Naive thymus-derived CD4-positive, alpha-beta T cell (primary cell): ENCODE results near the gene NEK11. TPM values are rescaled to one million over a fixed set of nuclear protein-coding genes. Genes with fewer than 3 reads are reported as not detected.

Experiments
- ATAC-seq: fragments of 150-1000 bp; cut with Tn5 transposase; 2 replicates; pipeline ENCODE4 v1.10.0; 2021; ENCODE audit warnings: mild to moderate bottlenecking, moderate library complexity
- CTCF ChIA-PET: fragments of 350-600 bp; sonication (Branson Sonifier 250); formaldehyde crosslinking; loops from one replicate; lab custom pipeline; 2021; ENCODE audit warnings: antibody characterized with exemption; lab: Charles Lee
- POLR2A ChIA-PET: fragments of 350-600 bp; sonication (Branson Sonifier 250); formaldehyde crosslinking; loops from one replicate; lab custom pipeline; 2021; ENCODE audit warnings: antibody characterized with exemption, inconsistent platforms; lab: Charles Lee
- DNase-seq, 9 donors: peaks; one replicate each; pipeline versions ENCODE4 v3.0.0 to v3.0.0-alpha.2; 2020 to 2022; ENCODE audit warnings: mixed read lengths in 1 of 9
- H3K27ac ChIP-seq: one replicate; pipeline ENCODE4 v1.7.0; 2013; ENCODE audit warnings: mild to moderate bottlenecking, low read depth, low read length, moderate library complexity
- H3K27me3 ChIP-seq, 2 donors: one replicate each; pipeline ENCODE4 v1.7.0; 2013; ENCODE audit warnings: low read length in 2 of 2, mild to moderate bottlenecking in 2 of 2, moderate library complexity in 2 of 2; ENCODE audit not compliant: control insufficient read depth in 2 of 2, insufficient read depth in 2 of 2
- H3K36me3 ChIP-seq, 3 experiments: 1 replicate in 2 of 3; 2 replicates in 1 of 3; pipeline ENCODE4 v1.7.0; 2013; ENCODE audit warnings: low read length in 3 of 3, mild to moderate bottlenecking in 3 of 3, moderate library complexity in 1 of 3; ENCODE audit not compliant: insufficient read depth in 3 of 3, control insufficient read depth in 2 of 3
- H3K4me1 ChIP-seq, 2 donors: one replicate each; pipeline ENCODE4 v1.7.0; 2013; ENCODE audit warnings: low read length in 2 of 2, mild to moderate bottlenecking in 2 of 2, moderate library complexity in 1 of 2; ENCODE audit not compliant: control insufficient read depth in 2 of 2, insufficient read depth in 2 of 2
- H3K4me3 ChIP-seq: 2 replicates; pipeline ENCODE4 v1.7.0; 2013; ENCODE audit warnings: mild to moderate bottlenecking, low read length
- H3K9me3 ChIP-seq, 3 experiments: 1 replicate in 2 of 3; 2 replicates in 1 of 3; pipeline ENCODE4 v1.7.0; 2013; ENCODE audit warnings: low read length in 3 of 3; ENCODE audit not compliant: control insufficient read depth in 2 of 3
- H3K27ac Mint-ChIP-seq, 9 donors: one replicate each; pipeline ENCODE4 v1.8.0; 2020 to 2022; ENCODE audit warnings: mixed read lengths in 9 of 9, mild to moderate bottlenecking in 8 of 9, moderate library complexity in 5 of 9, inconsistent platforms in 2 of 9
- H3K27me3 Mint-ChIP-seq, 5 donors: one replicate each; pipeline ENCODE4 v1.8.0; 2021 to 2022; ENCODE audit warnings: mixed read lengths in 5 of 5, mild to moderate bottlenecking in 1 of 5
- H3K36me3 Mint-ChIP-seq, 5 donors: one replicate each; pipeline ENCODE4 v1.8.0; 2020 to 2022; ENCODE audit warnings: mixed read lengths in 5 of 5, mild to moderate bottlenecking in 3 of 5, inconsistent platforms in 1 of 5
- H3K4me1 Mint-ChIP-seq, 7 donors: one replicate each; pipeline ENCODE4 v1.8.0; 2020 to 2022; ENCODE audit warnings: mixed read lengths in 7 of 7, mild to moderate bottlenecking in 3 of 7, inconsistent platforms in 1 of 7
- H3K4me3 Mint-ChIP-seq, 10 donors: one replicate each; pipeline ENCODE4 v1.8.0; 2020 to 2022; ENCODE audit warnings: mild to moderate bottlenecking in 10 of 10, mixed read lengths in 10 of 10, moderate library complexity in 6 of 10, inconsistent platforms in 2 of 10
- H3K9me3 Mint-ChIP-seq, 11 donors: one replicate each; pipeline ENCODE4 v1.8.0; 2020 to 2022; ENCODE audit warnings: mixed read lengths in 11 of 11, mild to moderate bottlenecking in 4 of 11, inconsistent platforms in 1 of 11, moderate library complexity in 1 of 11
- intact Hi-C, 2 donors: fragments of 100-400 bp; cut with micrococcal nuclease; formaldehyde crosslinking; loops; one replicate each; pipeline ENCODE4 v1.15.1; 2023
- polyA plus RNA-seq, 2 donors: library from polyadenylated mRNA; unstranded; fragments of 300-500 nt; fragmentation: Illumina TruSeq; gene quantifications; one replicate each; pipeline ENCODE4 v1.2.3, GENCODE V29; 2021
- total RNA-seq, 6 experiments: library from RNA in 5 of 6; stranded (reverse) in 5 of 6; gene quantifications; 1 replicate in 5 of 6; 2 replicates in 1 of 6; pipeline ENCODE4 v1.2.3 and lab custom pipeline; 2021 to 2026

NEK11 gene
- total and polyA plus RNA-seq, 7 experiments from 2014 or later, result 1.5 to 9.0 (median 4.4) TPM

DNA sequence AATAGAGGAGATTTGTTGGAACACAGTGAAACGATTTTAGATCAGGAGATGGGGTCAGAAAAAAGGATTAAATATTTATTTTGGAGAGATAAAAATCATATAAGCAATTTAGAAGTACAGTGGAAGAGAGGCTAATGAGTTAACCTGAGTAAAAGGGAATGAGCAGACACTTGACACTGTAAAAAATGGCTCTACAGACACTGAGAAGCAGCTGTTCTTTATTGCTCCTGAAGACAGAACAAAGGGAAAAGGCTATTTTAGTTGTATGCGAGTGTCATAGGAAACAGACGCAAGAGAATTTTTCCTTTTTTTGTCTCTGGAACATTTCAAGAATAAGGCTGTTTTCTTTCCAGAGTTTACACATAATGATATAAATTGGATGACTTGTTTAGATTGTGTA lies 34.3 kb upstream of the NEK11 start:
- Mint-ChIP-seq H3K36me3 (peaks cover 15 to 36% (median 21%) of the 10 kb centered on the region in 5 donors), H3K4me1 (peaks cover 0 to 8% (median 0%) of the 10 kb centered on the region in 7 donors), H3K27ac (peak overlapping the region in 1 of 9 donors; percentile 60), H3K9me3 (peaks cover 0 to 1% (median 0%) of the 10 kb centered on the region in 11 donors), H3K27me3 (no peaks in the 10 kb centered on the region), H3K4me3 (no peak overlapping the region)
- Histone ChIP-seq H3K36me3 (peaks cover 0 to 16% (median 0%) of the 10 kb centered on the region in 3 experiments), H3K9me3 (no peaks in the 10 kb centered on the region), H3K4me3 (no peak overlapping the region), H3K27ac (no peak overlapping the region), H3K4me1 (no peaks in the 10 kb centered on the region), H3K27me3 (no peaks in the 10 kb centered on the region)
- CTCF ChIA-PET, result no interaction called here
- POLR2A ChIA-PET, result no interaction called here
- intact Hi-C loops, result no loop called here
- no peak for ATAC-seq
- DNase-seq, result no peak

DNA sequence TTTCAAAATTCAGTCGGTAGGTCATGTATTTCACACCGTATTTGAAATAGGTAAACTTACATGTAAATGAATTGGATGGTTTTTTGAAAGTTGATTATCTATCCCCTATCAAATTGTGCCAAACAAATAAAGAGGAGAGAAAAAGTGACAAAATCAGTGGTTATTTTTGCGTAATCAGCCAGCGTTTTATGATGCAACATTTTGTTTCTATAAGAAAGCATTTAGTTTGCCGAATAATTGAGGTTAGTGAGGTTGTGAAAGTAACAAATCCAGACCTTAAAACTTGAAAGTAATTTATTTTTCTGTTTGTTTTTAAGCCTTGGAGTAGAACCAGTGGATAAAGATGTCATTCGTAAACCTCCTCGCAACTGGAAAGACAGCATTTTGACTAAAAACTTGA lies 29.4 kb upstream of the NEK11 start:
- H3K9me3 Mint-ChIP-seq, result peaks cover 0 to 1% (median 0%) of the 10 kb centered on the region in 11 donors
- intact Hi-C loops, result no loop called here
- DNase-seq (no peak), ATAC-seq (no peak)
- H3K36me3 Mint-ChIP-seq, result peaks cover 1 to 30% (median 13%) of the 10 kb centered on the region in 5 donors
- Histone ChIP-seq H3K4me3 (no peak overlapping the region), H3K4me1 (no peaks in the 10 kb centered on the region), H3K9me3 (no peaks in the 10 kb centered on the region), H3K36me3 (peaks cover 0 to 15% (median 0%) of the 10 kb centered on the region in 3 experiments), H3K27me3 (no peaks in the 10 kb centered on the region), H3K27ac (no peak overlapping the region)
- POLR2A ChIA-PET, result no interaction called here
- H3K27me3 Mint-ChIP-seq, result no peaks in the 10 kb centered on the region
- CTCF ChIA-PET, result interaction anchor here (0.7 kb wide), 1 partner anchor 566 kb away, joined by 5 read pairs; no protein-coding TSS in a partner anchor
- no peak overlapping the region for H3K4me3 Mint-ChIP-seq
- peaks cover 0 to 6% (median 0%) of the 10 kb centered on the region in 7 donors for H3K4me1 Mint-ChIP-seq
- no peak overlapping the region for H3K27ac Mint-ChIP-seq

DNA sequence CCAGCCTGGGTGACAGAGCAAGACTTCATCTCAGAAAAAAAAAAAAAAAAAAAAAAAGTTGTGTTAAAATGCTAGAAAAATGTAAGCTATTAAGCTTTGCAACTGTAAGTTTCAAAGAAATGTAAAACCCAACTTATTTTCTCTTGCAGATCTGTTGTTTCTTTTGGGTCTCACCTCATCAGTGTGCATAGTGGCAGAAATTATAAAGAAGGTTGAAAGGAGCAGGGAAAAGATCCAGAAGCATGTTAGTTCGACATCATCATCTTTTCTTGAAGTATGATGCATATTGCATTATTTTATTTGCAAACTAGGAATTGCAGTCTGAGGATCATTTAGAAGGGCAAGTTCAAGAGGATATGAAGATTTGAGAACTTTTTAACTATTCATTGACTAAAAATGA lies 25.6 kb upstream of the NEK11 start:
- Histone ChIP-seq H3K4me1 (no peaks in the 10 kb centered on the region), H3K36me3 (peaks cover 0 to 24% (median 0%) of the 10 kb centered on the region in 3 experiments), H3K4me3 (no peak overlapping the region), H3K27ac (no peak overlapping the region), H3K9me3 (no peaks in the 10 kb centered on the region), H3K27me3 (no peaks in the 10 kb centered on the region)
- intact Hi-C loops, result no loop called here
- H3K27me3 Mint-ChIP-seq, result no peaks in the 10 kb centered on the region
- H3K4me3 Mint-ChIP-seq, result no peak overlapping the region
- peaks cover 5 to 40% (median 22%) of the 10 kb centered on the region in 5 donors for H3K36me3 Mint-ChIP-seq
- peaks cover 0 to 15% (median 4%) of the 10 kb centered on the region in 7 donors for H3K4me1 Mint-ChIP-seq
- ChIA-PET POLR2A (no interaction called here), CTCF (no interaction called here)
- peaks cover 0 to 1% (median 0%) of the 10 kb centered on the region in 11 donors for H3K9me3 Mint-ChIP-seq
- H3K27ac Mint-ChIP-seq, result peak overlapping the region in 1 of 9 donors; percentile 43
- no peak for DNase-seq
- ATAC-seq, result no peak

DNA sequence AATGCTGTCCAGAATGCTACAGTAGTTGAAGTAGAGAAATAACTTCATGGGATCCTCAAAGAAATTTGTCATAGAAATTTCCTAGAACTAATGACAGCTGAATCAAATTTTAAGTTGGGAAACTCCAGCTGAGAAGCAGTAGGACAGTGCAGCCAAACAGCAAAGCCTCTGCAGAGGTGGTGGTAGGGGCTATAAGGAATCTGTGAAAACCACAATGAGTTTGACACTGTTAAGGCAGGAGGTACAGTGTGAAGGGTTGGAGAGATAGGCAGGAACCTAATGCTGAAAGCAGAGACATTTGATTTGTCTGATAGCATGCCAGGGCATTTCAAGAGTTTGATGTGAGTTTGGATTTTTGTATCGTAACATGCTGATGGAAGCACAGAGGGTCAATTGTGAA lies 22.1 kb upstream of the NEK11 start:
- ATAC-seq (peak; percentile 52), DNase-seq (no peak)
- Histone ChIP-seq H3K27me3 (no peaks in the 10 kb centered on the region), H3K36me3 (peaks cover 0 to 22% (median 0%) of the 10 kb centered on the region in 3 experiments), H3K4me1 (no peaks in the 10 kb centered on the region), H3K9me3 (no peaks in the 10 kb centered on the region), H3K4me3 (no peak overlapping the region), H3K27ac (no peak overlapping the region)
- intact Hi-C loops, result loop anchor here in 1 of 2 donors (5.0 kb wide), 1 partner anchor 42 kb away; no protein-coding TSS in a partner anchor
- H3K4me1 Mint-ChIP-seq, result peaks cover 0 to 15% (median 5%) of the 10 kb centered on the region in 7 donors
- peaks cover 5 to 38% (median 15%) of the 10 kb centered on the region in 5 donors for H3K36me3 Mint-ChIP-seq
- ChIA-PET POLR2A (no interaction called here), CTCF (no interaction called here)
- peak overlapping the region in 5 of 9 donors; percentile 11 to 76 (median 19) for H3K27ac Mint-ChIP-seq
- no peaks in the 10 kb centered on the region for H3K27me3 Mint-ChIP-seq
- no peak overlapping the region for H3K4me3 Mint-ChIP-seq
- H3K9me3 Mint-ChIP-seq, result peaks cover 0 to 1% (median 0%) of the 10 kb centered on the region in 11 donors

DNA sequence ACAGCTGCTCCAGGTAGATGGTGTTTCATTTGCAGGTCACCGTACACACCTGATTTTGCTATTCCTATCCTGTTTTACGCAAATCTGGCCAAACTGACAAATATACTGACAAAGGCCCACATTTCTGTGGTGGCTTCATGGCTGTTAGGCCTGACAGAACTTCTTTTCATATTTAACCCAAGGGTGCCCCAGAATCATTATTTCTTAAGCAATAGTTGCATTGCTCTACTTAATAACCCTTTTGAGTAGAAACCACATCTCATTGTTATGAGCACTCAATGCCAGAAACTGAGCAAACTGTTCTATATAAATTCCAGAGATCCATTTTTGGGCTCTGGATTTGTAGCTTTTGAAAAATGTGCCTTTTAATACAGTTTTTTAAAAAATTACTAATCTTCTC lies 19.4 kb upstream of the NEK11 start:
- DNase-seq (no peak), ATAC-seq (no peak)
- ChIA-PET CTCF (no interaction called here), POLR2A (no interaction called here)
- no peaks in the 10 kb centered on the region for H3K27me3 Mint-ChIP-seq
- H3K4me1 Mint-ChIP-seq, result peaks cover 0 to 15% (median 5%) of the 10 kb centered on the region in 7 donors
- Histone ChIP-seq H3K9me3 (no peaks in the 10 kb centered on the region), H3K4me3 (no peak overlapping the region), H3K4me1 (no peaks in the 10 kb centered on the region), H3K36me3 (peaks cover 0 to 28% (median 0%) of the 10 kb centered on the region in 3 experiments), H3K27ac (no peak overlapping the region), H3K27me3 (no peaks in the 10 kb centered on the region)
- no peaks in the 10 kb centered on the region for H3K9me3 Mint-ChIP-seq
- no peak overlapping the region for H3K4me3 Mint-ChIP-seq
- intact Hi-C loops, result loop anchor here in 1 of 2 donors (2.0 to 5.0 kb wide), 2 partner anchors 14 to 45 kb away; no protein-coding TSS in a partner anchor
- H3K36me3 Mint-ChIP-seq, result peaks cover 8 to 45% (median 20%) of the 10 kb centered on the region in 5 donors
- H3K27ac Mint-ChIP-seq, result peak overlapping the region in 2 of 9 donors; percentile 31 to 38

DNA sequence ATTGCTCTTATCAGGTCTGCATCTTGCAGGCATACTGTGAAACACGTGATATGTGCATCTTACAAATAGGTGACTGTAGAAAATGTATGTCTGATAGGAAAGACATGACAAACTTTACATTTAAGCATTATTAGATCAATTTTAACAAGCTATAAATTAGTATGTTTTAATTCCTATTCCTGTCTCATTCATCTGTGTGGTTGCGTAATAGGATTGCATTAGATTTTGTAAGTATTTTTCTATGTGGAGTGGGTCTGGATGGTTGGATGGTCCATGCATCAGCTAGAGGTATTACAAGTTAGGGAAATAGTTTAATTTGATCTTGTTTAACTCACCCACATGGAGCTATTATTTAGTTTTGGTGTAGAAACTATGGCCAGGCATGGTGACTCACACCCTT lies 18.9 kb upstream of the NEK11 start:
- Histone ChIP-seq H3K9me3 (no peaks in the 10 kb centered on the region), H3K4me3 (no peak overlapping the region), H3K27me3 (no peaks in the 10 kb centered on the region), H3K27ac (no peak overlapping the region), H3K36me3 (peaks cover 0 to 32% (median 2%) of the 10 kb centered on the region in 3 experiments), H3K4me1 (no peaks in the 10 kb centered on the region)
- H3K4me3 Mint-ChIP-seq, result no peak overlapping the region
- no peak overlapping the region for H3K27ac Mint-ChIP-seq
- intact Hi-C loops, result loop anchor here in 1 of 2 donors (2.0 to 5.0 kb wide), 2 partner anchors 13 to 45 kb away; no protein-coding TSS in a partner anchor
- H3K4me1 Mint-ChIP-seq, result peaks cover 0 to 13% (median 5%) of the 10 kb centered on the region in 7 donors
- ATAC-seq (no peak), DNase-seq (no peak)
- no peaks in the 10 kb centered on the region for H3K9me3 Mint-ChIP-seq
- ChIA-PET CTCF (no interaction called here), POLR2A (no interaction called here)
- no peaks in the 10 kb centered on the region for H3K27me3 Mint-ChIP-seq
- peaks cover 8 to 51% (median 24%) of the 10 kb centered on the region in 5 donors for H3K36me3 Mint-ChIP-seq
